HG03558 (cell line): ENCODE results near the gene NFKB2.

Experiments used
- ATAC-seq: cut with Tn5 transposase; IDR thresholded peaks from one replicate; pipeline ENCODE4 v1.9.1; 2021; ENCODE audit warnings: moderate number of reproducible peaks; ENCODE audit not compliant: unreplicated experiment; ENCODE audit errors: extremely low read depth

The NFKB2 gene

GRCh38 chr10:102438374-102438773, 42.9 kb downstream of the NFKB2 start:
- no peak for ATAC-seq

DNA sequence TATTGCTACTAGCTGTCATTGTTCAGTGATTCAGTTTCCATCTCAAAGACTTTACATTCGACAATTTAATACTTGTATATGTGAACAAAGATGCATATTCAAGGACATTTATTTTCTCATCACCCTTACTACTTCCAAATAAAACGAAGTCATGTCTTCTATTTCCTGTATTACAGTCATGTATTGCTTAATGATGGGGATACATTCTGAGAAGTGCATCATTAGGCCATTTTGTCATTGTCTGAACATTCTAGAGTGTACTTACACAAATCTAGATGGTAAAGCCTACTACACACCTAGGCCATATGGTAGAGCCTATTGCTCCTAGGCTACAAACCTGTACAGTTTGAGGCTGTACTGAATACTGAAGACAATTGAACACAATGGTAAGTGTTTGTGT, 49.3 kb downstream of the NFKB2 start:
- no peak for ATAC-seq

- no peak for ATAC-seq
Measured at GRCh38 chr10:102449321-102450123, 54.0 kb downstream of the NFKB2 start.

DNA sequence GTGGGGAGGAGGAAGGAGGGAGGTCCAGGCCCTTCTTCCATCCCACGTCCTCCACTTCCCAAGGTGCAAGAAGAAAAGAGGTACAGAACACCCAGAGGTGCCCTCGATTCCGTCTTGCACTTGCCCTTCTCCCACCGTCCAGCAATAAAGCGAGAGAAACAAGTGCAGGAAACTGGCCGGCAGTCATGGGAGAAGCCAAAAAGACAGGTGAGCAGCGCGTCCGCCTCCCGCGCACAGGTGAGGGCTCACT, 54.5 kb downstream of the NFKB2 start:
- ATAC-seq, result no peak

DNA sequence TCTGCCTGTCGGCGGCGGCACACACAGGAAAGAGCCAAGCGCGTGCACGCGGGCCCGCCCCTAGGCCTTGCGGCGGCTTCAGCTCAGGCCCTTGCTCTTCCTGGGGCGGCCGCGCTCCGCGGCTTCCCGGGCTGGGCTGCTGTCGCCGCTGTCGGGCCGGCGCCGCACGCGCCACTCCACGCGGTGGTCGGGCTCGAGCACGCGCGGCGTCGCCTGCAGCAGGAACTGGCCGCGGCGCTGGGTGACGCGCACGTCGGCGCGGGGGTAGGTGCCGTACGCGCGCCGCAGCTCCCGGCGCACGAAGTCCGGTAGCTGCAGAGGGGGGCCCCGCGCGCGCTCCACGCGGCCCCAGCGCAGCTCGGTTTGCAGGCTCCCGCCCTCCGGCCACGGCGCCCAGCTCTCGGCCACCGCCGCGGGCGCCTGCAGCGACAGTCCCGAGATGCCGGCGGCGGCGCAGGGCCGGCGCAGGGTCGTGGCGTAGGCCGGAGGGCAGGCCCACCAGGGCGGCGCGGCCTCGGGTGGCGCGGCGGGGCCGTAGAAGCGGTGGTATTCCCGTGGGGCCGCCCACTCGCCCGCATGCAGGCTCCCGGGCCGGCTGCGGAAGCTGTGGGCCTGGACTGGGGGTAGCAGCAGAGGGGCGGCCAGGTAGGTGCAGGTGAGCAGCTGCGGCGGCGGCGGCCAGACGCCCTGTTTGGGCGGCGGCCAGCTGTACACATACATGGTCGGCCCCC, 55.0 kb downstream of the NFKB2 start:
- peak; percentile 56 for ATAC-seq

DNA sequence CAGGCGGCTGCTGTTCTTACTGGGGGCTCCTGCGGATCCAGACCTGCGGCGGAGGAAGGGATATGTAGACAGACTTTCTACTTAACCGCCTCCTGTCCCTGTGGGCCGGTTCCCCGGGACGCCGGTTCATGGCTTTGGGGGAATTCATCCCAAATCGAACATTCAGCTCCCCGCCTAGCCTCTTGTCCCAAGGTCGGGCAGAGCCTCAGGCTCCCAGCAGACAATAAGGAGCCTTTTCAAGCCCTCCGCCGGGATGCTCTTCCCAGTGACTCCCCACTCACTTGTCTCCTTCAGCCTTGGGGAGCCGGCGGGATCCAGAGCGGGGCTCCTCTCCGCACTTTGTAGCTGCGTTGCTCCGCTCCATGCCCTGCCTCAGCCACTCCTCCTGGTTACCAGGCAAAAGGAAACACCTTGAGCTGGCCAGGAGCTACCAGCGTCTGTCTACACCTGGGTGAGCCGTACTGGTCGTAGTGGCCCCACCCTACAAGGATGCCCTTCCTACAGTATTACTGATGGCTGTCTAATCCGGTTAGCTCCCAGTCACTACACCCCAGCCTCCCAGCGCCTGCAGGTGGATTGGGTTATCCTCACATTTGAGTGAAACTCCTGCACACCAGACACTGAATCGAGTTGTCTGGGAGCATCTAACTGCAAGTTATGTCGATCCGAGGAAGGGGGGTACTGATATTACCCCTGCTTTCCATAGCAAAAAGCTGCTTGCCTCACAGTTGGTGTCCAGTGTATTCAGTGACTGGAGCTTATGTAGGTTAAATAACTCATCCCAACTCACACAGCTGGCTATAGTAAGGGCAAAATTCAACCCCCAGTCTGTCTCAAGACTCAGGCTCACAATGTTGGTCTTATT, 55.8 kb downstream of the NFKB2 start, which contains the start of gene C10orf95:
Gene C10orf95 (minus strand): TSS at position 439 of the 865 bp plus-strand sequence. CDS start 450 bp downstream, outside the sequence.
- ATAC-seq, result no peak
